T-helper 17 cell (primary cell): ENCODE measurements around the gene PRIM1. TPM values are rescaled to one million over a fixed set of nuclear protein-coding genes. Genes with fewer than 3 reads are reported as not detected.
"Not testable (repeated sequence)": the region's sequence is repeated elsewhere in the genome, so short reads cannot be mapped to it uniquely, and the experiment has no call there.

Source experiments
- ATAC-seq: fragments of 150-1000 bp; cut with Tn5 transposase; 2 replicates; pipeline ENCODE4 v1.10.0; 2021; ENCODE audit warnings: mild to moderate bottlenecking, moderate library complexity
- DNase-seq, 3 donors: peaks; one replicate each; pipeline versions ENCODE4 v3.0.0 to v3.0.0-alpha.2; 2020 to 2021
- H3K9me3 ChIP-seq: one replicate; pipeline ENCODE4 v1.7.0; 2013; ENCODE audit warnings: low read length, mild to moderate bottlenecking; ENCODE audit not compliant: control insufficient read depth, poor library complexity, severe bottlenecking
- H3K27ac Mint-ChIP-seq: one replicate; pipeline ENCODE4 v1.8.0; 2022; ENCODE audit warnings: mild to moderate bottlenecking, moderate library complexity, mixed read lengths
- H3K27me3 Mint-ChIP-seq: one replicate; pipeline ENCODE4 v1.8.0; 2022; ENCODE audit warnings: mixed read lengths
- H3K36me3 Mint-ChIP-seq: one replicate; pipeline ENCODE4 v1.8.0; 2022; ENCODE audit warnings: low read depth, mixed read lengths
- H3K4me1 Mint-ChIP-seq: one replicate; pipeline ENCODE4 v1.8.0; 2022; ENCODE audit warnings: mild to moderate bottlenecking, mixed read lengths
- H3K4me3 Mint-ChIP-seq: one replicate; pipeline ENCODE4 v1.8.0; 2022; ENCODE audit warnings: mild to moderate bottlenecking, moderate library complexity, mixed read lengths
- total RNA-seq, 4 donors: library from RNA in 2 of 4; stranded (reverse) in 2 of 4; gene quantifications; one replicate each; pipeline ENCODE4 v1.2.3 and lab custom pipeline; 2022 to 2026

Gene PRIM1
- total RNA-seq, 2 donors from 2014 or later, result 11.3 to 14.4 TPM

- ATAC-seq, result no peak
- Mint-ChIP-seq H3K4me3 (peak overlapping the region; percentile 64), H3K36me3 (peaks cover 6% of the 10 kb centered on the region), H3K27me3 (no peaks in the 10 kb centered on the region), H3K4me1 (peaks cover 28% of the 10 kb centered on the region), H3K27ac (no peak overlapping the region)
- DNase-seq, result no peak
- no peaks in the 10 kb centered on the region for H3K9me3 ChIP-seq
These were observed 1.4 kb upstream of the PRIM1 start for GRCh38 chr12:56753566-56753965.

GRCh38 chr12:56750596-56750995 lies 1.5 kb downstream of the PRIM1 start:
- not testable (repeated sequence) for H3K9me3 ChIP-seq, H3K36me3 Mint-ChIP-seq, H3K27me3 Mint-ChIP-seq, H3K4me3 Mint-ChIP-seq, DNase-seq, ATAC-seq
- peaks cover 31% of the 10 kb centered on the region for H3K4me1 Mint-ChIP-seq
- peak overlapping the region; percentile 92 for H3K27ac Mint-ChIP-seq

- H3K9me3 ChIP-seq, result no peaks in the 10 kb centered on the region
These were observed 2.3 kb downstream of the PRIM1 start for GRCh38 chr12:56749853-56750252.

GRCh38 chr12:56749359-56749758 lies 2.8 kb downstream of the PRIM1 start:
- H3K9me3 ChIP-seq, result no peaks in the 10 kb centered on the region
- no peaks in the 10 kb centered on the region for H3K27me3 Mint-ChIP-seq
- no peak for DNase-seq
- H3K4me3 Mint-ChIP-seq, result no peak overlapping the region
- H3K4me1 Mint-ChIP-seq, result peaks cover 28% of the 10 kb centered on the region
- H3K36me3 Mint-ChIP-seq, result peaks cover 7% of the 10 kb centered on the region
- no peak overlapping the region for H3K27ac Mint-ChIP-seq
- no peak for ATAC-seq

More at GRCh38 chr12:56749853-56750252, 2.3 kb downstream of the PRIM1 start:
- no peak overlapping the region for H3K27ac Mint-ChIP-seq
- H3K4me1 Mint-ChIP-seq, result peaks cover 28% of the 10 kb centered on the region
- H3K36me3 Mint-ChIP-seq, result peaks cover 7% of the 10 kb centered on the region
- no peak for DNase-seq
- no peaks in the 10 kb centered on the region for H3K27me3 Mint-ChIP-seq
- ATAC-seq, result no peak
- H3K4me3 Mint-ChIP-seq, result peak overlapping the region; percentile 56

- peaks cover 25% of the 10 kb centered on the region for H3K4me1 Mint-ChIP-seq
- H3K4me3 Mint-ChIP-seq, result no peak overlapping the region
- DNase-seq (no peak), ATAC-seq (no peak)
- H3K36me3 Mint-ChIP-seq, result peaks cover 10% of the 10 kb centered on the region
- H3K27me3 Mint-ChIP-seq, result no peaks in the 10 kb centered on the region
- H3K9me3 ChIP-seq, result no peaks in the 10 kb centered on the region
- peak overlapping the region; percentile 56 for H3K27ac Mint-ChIP-seq
These were observed 23.8 kb downstream of the PRIM1 start for GRCh38 chr12:56728139-56728861.

- H3K27me3 Mint-ChIP-seq, H3K9me3 ChIP-seq, H3K36me3 Mint-ChIP-seq, DNase-seq, ATAC-seq: not testable (repeated sequence)
- Mint-ChIP-seq H3K4me3 (peak overlapping the region; percentile 99), H3K27ac (peak overlapping the region; percentile 100), H3K4me1 (peaks cover 33% of the 10 kb centered on the region)
These were observed 25.9 kb downstream of the PRIM1 start for GRCh38 chr12:56726196-56726675.

GRCh38 chr12:56725723-56726102 lies 26.4 kb downstream of the PRIM1 start:
- Mint-ChIP-seq H3K36me3 (peaks cover 8% of the 10 kb centered on the region), H3K27me3 (no peaks in the 10 kb centered on the region), H3K27ac (peak overlapping the region; percentile 100), H3K4me3 (peak overlapping the region; percentile 99), H3K4me1 (peaks cover 38% of the 10 kb centered on the region)
- no peak for DNase-seq
- no peaks in the 10 kb centered on the region for H3K9me3 ChIP-seq
- no peak for ATAC-seq

- peak; percentile 95 for ATAC-seq
- H3K9me3 ChIP-seq, result no peaks in the 10 kb centered on the region
- peak within 1 kb of the TSS; percentile 100 for H3K27ac Mint-ChIP-seq
- no peaks in the 10 kb centered on the region for H3K27me3 Mint-ChIP-seq
- peaks cover 10% of the 10 kb centered on the region for H3K36me3 Mint-ChIP-seq
- H3K4me3 Mint-ChIP-seq, result peak within 1 kb of the TSS; percentile 99
- peak; percentile 89 to 95 (median 92) for DNase-seq
- peaks cover 44% of the 10 kb centered on the region for H3K4me1 Mint-ChIP-seq
These were observed 27.0 kb downstream of the PRIM1 start, which contains the start of gene NACA for GRCh38 chr12:56724972-56725722. Gene NACA (minus strand): TSS chr12:56725299. CDS start chr12:56724521, 778 bp downstream.

- H3K4me3 Mint-ChIP-seq, result peak overlapping the region; percentile 99
- H3K4me1 Mint-ChIP-seq, result peaks cover 49% of the 10 kb centered on the region
- H3K27me3 Mint-ChIP-seq, result no peaks in the 10 kb centered on the region
- peaks cover 16% of the 10 kb centered on the region for H3K36me3 Mint-ChIP-seq
- H3K27ac Mint-ChIP-seq, result peak overlapping the region; percentile 100
- no peak for DNase-seq
- no peaks in the 10 kb centered on the region for H3K9me3 ChIP-seq
- ATAC-seq, result no peak
These were observed 27.5 kb downstream of the PRIM1 start for GRCh38 chr12:56724701-56724971.

- Mint-ChIP-seq H3K27ac (peak overlapping the region; percentile 100), H3K4me3 (peak overlapping the region; percentile 99), H3K27me3 (no peaks in the 10 kb centered on the region), H3K36me3 (peaks cover 18% of the 10 kb centered on the region), H3K4me1 (peaks cover 54% of the 10 kb centered on the region)
- no peaks in the 10 kb centered on the region for H3K9me3 ChIP-seq
- no peak for ATAC-seq
- DNase-seq, result no peak
These were observed 28.0 kb downstream of the PRIM1 start for GRCh38 chr12:56723889-56724700.

- Mint-ChIP-seq H3K27me3 (no peaks in the 10 kb centered on the region), H3K27ac (peak overlapping the region; percentile 100), H3K4me3 (peak overlapping the region; percentile 99), H3K36me3 (peaks cover 23% of the 10 kb centered on the region), H3K4me1 (peaks cover 59% of the 10 kb centered on the region)
- H3K9me3 ChIP-seq, result no peaks in the 10 kb centered on the region
- DNase-seq (no peak), ATAC-seq (no peak)
These were observed 28.8 kb downstream of the PRIM1 start for GRCh38 chr12:56723352-56723751.

GRCh38 chr12:56722832-56723231 lies 29.3 kb downstream of the PRIM1 start:
- DNase-seq (no peak), ATAC-seq (no peak)
- Mint-ChIP-seq H3K27ac (peak overlapping the region; percentile 100), H3K36me3 (peaks cover 23% of the 10 kb centered on the region), H3K4me3 (peak overlapping the region; percentile 83), H3K27me3 (no peaks in the 10 kb centered on the region), H3K4me1 (peaks cover 59% of the 10 kb centered on the region)
- no peaks in the 10 kb centered on the region for H3K9me3 ChIP-seq

- peak overlapping the region; percentile 70 for H3K4me3 Mint-ChIP-seq
- no peak for DNase-seq
- no peaks in the 10 kb centered on the region for H3K27me3 Mint-ChIP-seq
- peaks cover 65% of the 10 kb centered on the region for H3K4me1 Mint-ChIP-seq
- no peaks in the 10 kb centered on the region for H3K9me3 ChIP-seq
- peak overlapping the region; percentile 100 for H3K27ac Mint-ChIP-seq
- no peak for ATAC-seq
- H3K36me3 Mint-ChIP-seq, result peaks cover 23% of the 10 kb centered on the region
These were observed 30.4 kb downstream of the PRIM1 start for GRCh38 chr12:56721721-56722120.
